Activated naive CD4-positive, alpha-beta T cell treated with anti-CD3 and anti-CD28 coated beads, Interleukin-2, amount 10 ng/mL, durations not matched to agents 5 hours and 36 hours (primary cell): ENCODE measurements around the gene ADGRL3. TPM values are rescaled to one million over a fixed set of nuclear protein-coding genes. Genes with fewer than 3 reads are reported as not detected.

Experiments
- total RNA-seq, 2 experiments: library from RNA; stranded (reverse); gene quantifications; one replicate each; pipeline ENCODE4 v1.2.3, GENCODE V29; 2021

ADGRL3 gene
- total RNA-seq, result not detected

DNA sequence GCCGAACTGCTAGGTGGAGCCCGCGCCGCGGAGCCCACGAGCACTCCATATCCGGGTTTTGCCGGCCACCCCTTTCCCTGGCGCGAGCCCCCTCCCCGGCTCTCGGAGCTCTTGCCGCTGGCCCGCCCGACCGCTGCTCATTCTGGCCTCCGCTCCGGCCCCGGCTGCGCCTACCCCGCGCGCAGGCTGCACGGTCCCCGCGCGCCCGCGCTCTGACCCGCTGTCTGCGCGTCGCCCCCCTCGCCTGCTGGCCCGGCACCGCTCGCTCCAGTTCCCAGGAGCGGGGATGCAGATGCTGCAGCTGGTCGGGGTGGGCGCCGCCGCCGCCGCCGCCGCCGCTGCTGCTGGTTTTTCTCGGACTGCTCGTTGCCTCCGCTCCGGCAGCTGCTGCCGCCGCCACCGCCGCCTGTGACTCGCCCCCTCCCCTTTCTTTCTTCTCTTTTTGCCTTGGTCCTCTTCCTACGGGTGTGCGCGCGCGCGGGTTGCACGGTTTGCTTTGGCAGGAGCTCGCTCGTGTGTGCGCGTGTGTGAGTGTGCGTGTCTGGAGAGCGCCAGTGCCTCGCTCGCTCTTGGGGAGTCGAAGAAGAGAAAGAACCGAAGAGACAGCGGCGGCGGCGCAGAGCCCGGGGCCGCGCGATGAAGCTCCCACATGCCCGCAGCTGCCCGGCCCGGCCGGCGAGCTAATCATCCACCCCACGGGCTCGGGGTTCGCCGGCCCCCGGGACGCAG is at the start of gene ADGRL3:
TSS of gene ADGRL3 (plus strand) at position 140 of the 729 bp plus-strand sequence.

